Cardiac fibroblast (primary cell): ENCODE measurements around the gene DYNC1I1.

Experiments
- DNase-seq, 2 donors: peaks; one replicate each; pipeline versions ENCODE4 v3.0.0 to v3.0.0-alpha.2; 2010; ENCODE audit warnings: low read depth in 2 of 2
- H3K4me3 ChIP-seq, 2 donors: replicated peaks in 1 of 2; 1 replicate in 1 of 2; 2 replicates in 1 of 2; pipeline ENCODE4 v1.5.1; 2011; ENCODE audit warnings: low read depth in 2 of 2, low read length in 2 of 2, mild to moderate bottlenecking in 2 of 2, moderate library complexity in 1 of 2
- CTCF ChIP-seq: IDR thresholded peaks from one replicate; pipeline ENCODE4 v1.5.1; 2011; ENCODE audit warnings: low read depth, mild to moderate bottlenecking, low read length, inconsistent platforms

Gene DYNC1I1

GRCh38 chr7:96131525-96131924 is 359.2 kb downstream of the DYNC1I1 start:
- no peak for DNase-seq
- H3K4me3 ChIP-seq, result no peak overlapping the region
- no peak for TF ChIP-seq CTCF

- no peak overlapping the region for H3K4me3 ChIP-seq
- no peak for DNase-seq
- no peak for TF ChIP-seq CTCF
Measured at GRCh38 chr7:96135241-96135640, 362.9 kb downstream of the DYNC1I1 start.

GRCh38 chr7:96136600-96137239 is 364.4 kb downstream of the DYNC1I1 start:
- H3K4me3 ChIP-seq, result no peak overlapping the region
- no peak for TF ChIP-seq CTCF
- no peak for DNase-seq

GRCh38 chr7:96143495-96144259 is 371.3 kb downstream of the DYNC1I1 start:
- TF ChIP-seq CTCF, result no peak
- DNase-seq, result no peak
- no peak overlapping the region for H3K4me3 ChIP-seq

GRCh38 chr7:96144260-96144526 is 371.8 kb downstream of the DYNC1I1 start:
- H3K4me3 ChIP-seq, result no peak overlapping the region
- no peak for DNase-seq
- TF ChIP-seq CTCF, result no peak
